ENCODE measurements around the gene ARL2. TPM values are rescaled to one million over a fixed set of nuclear protein-coding genes. Genes with fewer than 3 reads are reported as not detected.

Gene ARL2
- total RNA-seq, 1 experiment from 2014 or later: 103 TPM

DNA sequence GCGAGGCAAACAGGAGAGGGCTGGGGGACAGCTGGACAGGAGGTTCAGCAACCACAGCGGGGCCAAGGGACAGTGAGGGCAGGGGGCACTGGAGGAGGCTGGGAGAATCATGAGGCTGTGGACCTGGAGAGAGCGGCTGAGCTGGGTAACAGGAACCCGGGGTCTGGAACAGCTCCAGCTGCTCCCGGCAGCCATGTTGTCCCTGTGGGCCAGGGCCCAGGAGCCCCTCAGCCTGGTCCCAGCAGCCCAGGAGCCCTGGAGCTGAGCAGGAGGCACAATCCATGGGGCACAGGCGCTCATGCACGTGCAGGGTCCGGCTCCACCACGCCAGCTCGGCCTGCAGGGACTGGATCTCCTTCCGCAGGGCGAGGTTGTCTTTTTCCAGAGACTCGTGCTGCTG is 24.5 kb upstream of the ARL2 start:
- TF ChIP-seq, protein P1, sequence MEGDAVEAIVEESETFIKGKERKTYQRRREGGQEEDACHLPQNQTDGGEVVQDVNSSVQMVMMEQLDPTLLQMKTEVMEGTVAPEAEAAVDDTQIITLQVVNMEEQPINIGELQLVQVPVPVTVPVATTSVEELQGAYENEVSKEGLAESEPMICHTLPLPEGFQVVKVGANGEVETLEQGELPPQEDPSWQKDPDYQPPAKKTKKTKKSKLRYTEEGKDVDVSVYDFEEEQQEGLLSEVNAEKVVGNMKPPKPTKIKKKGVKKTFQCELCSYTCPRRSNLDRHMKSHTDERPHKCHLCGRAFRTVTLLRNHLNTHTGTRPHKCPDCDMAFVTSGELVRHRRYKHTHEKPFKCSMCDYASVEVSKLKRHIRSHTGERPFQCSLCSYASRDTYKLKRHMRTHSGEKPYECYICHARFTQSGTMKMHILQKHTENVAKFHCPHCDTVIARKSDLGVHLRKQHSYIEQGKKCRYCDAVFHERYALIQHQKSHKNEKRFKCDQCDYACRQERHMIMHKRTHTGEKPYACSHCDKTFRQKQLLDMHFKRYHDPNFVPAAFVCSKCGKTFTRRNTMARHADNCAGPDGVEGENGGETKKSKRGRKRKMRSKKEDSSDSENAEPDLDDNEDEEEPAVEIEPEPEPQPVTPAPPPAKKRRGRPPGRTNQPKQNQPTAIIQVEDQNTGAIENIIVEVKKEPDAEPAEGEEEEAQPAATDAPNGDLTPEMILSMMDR (IDR thresholded peaks at IDR 0.05; ENCODE audit: insufficient read depth in 1 of 2, low read depth in 1 of 2, low read length in 1 of 2, severe bottlenecking in 1 of 2, unreplicated experiment in 1 of 2): no peak
- H3K4me1 ChIP-seq: no peaks in the 10 kb centered on the region
- H3K4me3 ChIP-seq (ENCODE audit: low read depth, low read length): no peak overlapping the region
- no peak for DNase-seq
- H3K9me3 ChIP-seq: no peaks in the 10 kb centered on the region
- Mint-ChIP-seq H3K36me3 (ENCODE audit: insufficient read depth, unreplicated experiment) (no peaks in the 10 kb centered on the region), H3K9me3 (ENCODE audit: unreplicated experiment) (no peaks in the 10 kb centered on the region), H3K27me3 (ENCODE audit: insufficient read depth, unreplicated experiment) (no peaks in the 10 kb centered on the region), H3K4me1 (ENCODE audit: low read depth, unreplicated experiment) (no peaks in the 10 kb centered on the region), H3K4me3 (ENCODE audit: unreplicated experiment) (no peak overlapping the region), H3K27ac (ENCODE audit: unreplicated experiment) (no peak overlapping the region)
- no peaks in the 10 kb centered on the region for H3K27me3 ChIP-seq (replicated peaks; ENCODE audit: control insufficient read depth, insufficient read depth, low read length)
- no peaks in the 10 kb centered on the region for H3K36me3 ChIP-seq (ENCODE audit: control insufficient read depth, insufficient read depth, low read length)
- no TSS peak for BruUV-seq (replicated peaks)
- intact Hi-C loops (cut with micrococcal nuclease; ENCODE audit: unreplicated experiment): no loop called here
- CTCF ChIA-PET: interaction anchor here (0.6 kb wide), 1 partner anchor 60 kb away, joined by 9 read pairs; no protein-coding TSS in a partner anchor
- POLR2A ChIA-PET: no interaction called here

DNA sequence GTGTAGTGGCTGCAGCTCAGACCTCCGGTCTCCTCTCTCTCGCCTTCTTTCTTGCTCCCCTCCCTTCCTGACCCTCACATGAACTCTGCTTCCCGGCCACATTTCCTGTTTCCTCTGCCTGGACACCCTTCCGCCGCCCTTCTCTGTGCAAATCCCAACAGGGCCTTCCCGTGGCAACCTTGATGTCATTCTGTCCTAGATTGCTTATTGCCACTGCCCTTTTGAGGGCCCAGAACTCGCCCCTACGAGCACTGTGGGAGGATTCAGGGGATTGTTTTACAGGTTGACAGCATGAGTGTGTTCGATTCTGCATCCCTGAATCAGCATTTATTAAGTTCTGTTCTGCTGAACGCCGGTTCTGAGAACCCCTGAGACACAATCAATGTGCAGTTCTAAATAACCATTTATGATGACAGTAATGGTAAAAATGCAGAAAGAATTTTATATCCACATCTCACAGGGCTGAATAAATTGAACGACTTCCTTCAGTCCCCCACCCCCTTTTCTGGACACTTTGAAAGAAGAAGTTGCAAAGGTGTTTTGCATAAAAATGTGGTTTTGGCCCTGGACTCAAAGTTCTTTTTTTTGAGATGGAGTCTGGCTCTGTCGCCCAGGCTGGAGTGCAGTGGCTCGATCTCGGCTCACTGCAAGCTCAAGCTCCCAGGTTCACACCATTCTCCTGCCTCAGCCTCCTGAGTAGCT is 23.6 kb upstream of the ARL2 start:
- intact Hi-C loops (cut with micrococcal nuclease; ENCODE audit: unreplicated experiment): no loop called here
- Histone ChIP-seq H3K27me3 (replicated peaks; ENCODE audit: control insufficient read depth, insufficient read depth, low read length) (no peaks in the 10 kb centered on the region), H3K9me3 (no peaks in the 10 kb centered on the region), H3K36me3 (ENCODE audit: control insufficient read depth, insufficient read depth, low read length) (no peaks in the 10 kb centered on the region), H3K4me1 (no peaks in the 10 kb centered on the region), H3K4me3 (ENCODE audit: low read depth, low read length) (no peak overlapping the region)
- H3K27me3 Mint-ChIP-seq (ENCODE audit: insufficient read depth, unreplicated experiment): no peaks in the 10 kb centered on the region
- no peaks in the 10 kb centered on the region for H3K4me1 Mint-ChIP-seq (ENCODE audit: low read depth, unreplicated experiment)
- no peak overlapping the region for H3K27ac Mint-ChIP-seq (ENCODE audit: unreplicated experiment)
- CTCF ChIA-PET: interaction anchor here (0.6 kb wide), 1 partner anchor 61 kb away, joined by 9 read pairs; no protein-coding TSS in a partner anchor
- no peak for DNase-seq
- no peaks in the 10 kb centered on the region for H3K9me3 Mint-ChIP-seq (ENCODE audit: unreplicated experiment)
- no peaks in the 10 kb centered on the region for H3K36me3 Mint-ChIP-seq (ENCODE audit: insufficient read depth, unreplicated experiment)
- BruUV-seq (replicated peaks): no TSS peak
- TF ChIP-seq, protein P1 (IDR thresholded peaks at IDR 0.05; ENCODE audit: insufficient read depth in 1 of 2, low read depth in 1 of 2, low read length in 1 of 2, severe bottlenecking in 1 of 2, unreplicated experiment in 1 of 2): no peak
- POLR2A ChIA-PET: no interaction called here
- no peak overlapping the region for H3K4me3 Mint-ChIP-seq (ENCODE audit: unreplicated experiment)

DNA sequence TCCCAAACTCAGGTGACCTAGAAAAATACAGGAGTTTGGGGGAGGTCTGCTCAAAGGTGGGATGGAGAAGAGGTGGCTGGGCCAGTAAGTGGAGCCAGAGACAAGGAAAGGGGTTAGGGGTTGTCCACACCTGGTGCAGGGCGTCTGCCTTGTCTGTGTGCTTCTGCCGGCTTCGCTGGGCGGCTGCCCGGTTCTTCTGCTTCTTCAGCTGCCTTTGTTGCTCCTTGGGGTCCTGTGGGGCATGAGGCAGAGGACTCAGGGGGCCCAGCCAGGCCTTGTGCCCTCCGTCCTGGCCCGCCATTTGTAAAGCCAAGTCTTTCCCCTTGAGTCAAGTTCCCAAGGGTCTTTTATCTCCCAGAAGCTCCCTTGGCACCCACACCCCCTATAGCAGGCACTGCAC is 19.6 kb upstream of the ARL2 start:
- no peak for DNase-seq
- TF ChIP-seq, protein P1 (IDR thresholded peaks at IDR 0.05; ENCODE audit: insufficient read depth in 1 of 2, low read depth in 1 of 2, low read length in 1 of 2, severe bottlenecking in 1 of 2, unreplicated experiment in 1 of 2): no peak
- ChIA-PET CTCF (no interaction called here), POLR2A (no interaction called here)
- H3K4me3 Mint-ChIP-seq (ENCODE audit: unreplicated experiment): no peak overlapping the region
- H3K9me3 Mint-ChIP-seq (ENCODE audit: unreplicated experiment): no peaks in the 10 kb centered on the region
- intact Hi-C loops (cut with micrococcal nuclease; ENCODE audit: unreplicated experiment): no loop called here
- Histone ChIP-seq H3K9me3 (no peaks in the 10 kb centered on the region), H3K4me1 (peaks cover 33% of the 10 kb centered on the region), H3K4me3 (ENCODE audit: low read depth, low read length) (no peak overlapping the region), H3K36me3 (ENCODE audit: control insufficient read depth, insufficient read depth, low read length) (no peaks in the 10 kb centered on the region), H3K27me3 (replicated peaks; ENCODE audit: control insufficient read depth, insufficient read depth, low read length) (no peaks in the 10 kb centered on the region)
- H3K27me3 Mint-ChIP-seq (ENCODE audit: insufficient read depth, unreplicated experiment): no peaks in the 10 kb centered on the region
- H3K27ac Mint-ChIP-seq (ENCODE audit: unreplicated experiment): no peak overlapping the region
- BruUV-seq (replicated peaks): no TSS peak
- no peaks in the 10 kb centered on the region for H3K36me3 Mint-ChIP-seq (ENCODE audit: insufficient read depth, unreplicated experiment)
- peaks cover 26% of the 10 kb centered on the region for H3K4me1 Mint-ChIP-seq (ENCODE audit: low read depth, unreplicated experiment)

Measured in Caco-2 (cell line).